Stimulated activated CD8-positive, alpha-beta memory T cell treated with anti-CD3 and anti-CD28 coated beads, Interleukin-15, amount 100 ng/mL, for 4 hours (primary cell): Measurements from ENCODE around the gene TRAIP.

Experiments
- DNase-seq, 2 donors: peaks; one replicate each; pipeline ENCODE4 v3.0.0-alpha.2; 2020; ENCODE audit warnings: low read depth in 2 of 2

TRAIP gene

DNA sequence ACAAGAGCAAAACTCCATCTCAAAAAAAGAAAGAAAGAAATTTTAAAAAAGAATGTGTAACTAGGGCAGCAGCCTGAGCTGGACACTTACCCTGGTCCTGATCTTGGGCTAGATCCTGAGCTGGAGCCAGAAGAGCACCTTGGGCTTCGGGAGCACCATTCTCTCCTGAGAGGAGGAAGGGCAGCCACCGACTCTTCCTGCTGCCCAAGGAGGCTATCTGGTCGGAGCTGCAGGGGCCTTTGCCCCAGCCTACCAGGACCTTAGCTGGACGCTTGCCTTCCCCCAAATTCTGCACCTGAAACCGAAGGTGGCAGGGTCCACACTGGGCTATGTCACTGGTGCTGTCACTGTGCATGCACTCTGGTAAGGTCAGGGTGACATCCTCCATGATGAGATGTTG is 20.2 kb upstream of the TRAIP start:
- no peak for DNase-seq

GRCh38 chr3:49873623-49874022 is 17.3 kb upstream of the TRAIP start:
- DNase-seq: no peak

GRCh38 chr3:49872801-49873281 is 16.5 kb upstream of the TRAIP start:
- DNase-seq: no peak

GRCh38 chr3:49871531-49872153 is 15.3 kb upstream of the TRAIP start:
- DNase-seq: no peak

- no peak for DNase-seq
Measured at GRCh38 chr3:49869525-49870126, 13.3 kb upstream of the TRAIP start, which contains the start of gene CAMKV. Gene CAMKV (minus strand): TSS chr3:49869906. CDS start chr3:49862388, 7,518 bp downstream.

GRCh38 chr3:49868862-49869466 is 12.6 kb upstream of the TRAIP start:
- no peak for DNase-seq

GRCh38 chr3:49867871-49868321 is 11.5 kb upstream of the TRAIP start:
- DNase-seq: no peak

DNA sequence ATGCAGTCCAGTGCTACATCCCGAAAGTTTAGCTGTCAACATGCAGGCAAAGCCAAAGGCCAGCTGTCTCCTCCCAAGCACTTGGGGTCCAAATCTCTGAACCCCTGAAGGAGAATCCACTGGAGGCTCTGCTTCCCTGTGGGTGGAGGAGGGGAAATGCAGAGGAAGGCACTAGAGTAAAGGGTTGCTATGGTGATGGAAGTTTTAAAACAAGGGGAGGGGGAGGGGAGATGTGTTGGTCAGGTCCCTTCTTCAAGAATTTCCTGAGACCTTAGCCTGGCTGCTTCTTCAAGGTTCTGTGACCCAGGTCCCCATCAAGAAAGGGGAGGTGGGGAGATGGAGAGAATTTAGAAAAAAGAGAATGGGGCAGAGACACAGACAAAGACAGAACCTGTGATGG is 11.0 kb upstream of the TRAIP start:
- no peak for DNase-seq

DNA sequence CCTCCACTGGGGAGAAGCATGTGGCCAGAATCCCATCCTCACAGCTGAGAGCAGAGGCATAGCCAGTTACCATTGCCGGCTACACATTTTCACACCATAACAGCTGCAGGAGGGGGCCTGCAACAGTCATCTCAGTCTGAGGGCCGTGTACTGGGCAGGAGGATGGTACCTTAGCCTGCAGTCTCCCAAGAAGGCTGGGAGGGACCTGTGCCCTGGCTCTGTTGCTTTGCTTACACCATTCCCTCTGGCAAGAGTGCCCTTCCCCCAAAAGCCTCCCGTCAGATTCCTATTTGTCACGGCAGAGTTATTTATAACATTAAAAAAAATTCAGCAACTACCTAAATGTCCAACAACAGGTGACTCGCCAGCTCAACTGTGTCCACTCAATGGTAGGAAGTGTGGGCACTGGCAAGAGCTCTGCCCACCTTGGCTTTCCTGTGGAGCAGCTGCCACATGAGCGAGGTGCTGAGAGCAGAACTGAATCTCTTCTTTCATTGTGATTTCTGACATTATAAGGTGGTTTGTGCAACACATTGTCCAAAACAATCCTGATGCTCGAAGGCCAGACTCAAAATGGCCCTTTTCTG is 8.9 kb upstream of the TRAIP start:
- no peak for DNase-seq

GRCh38 chr3:49864505-49864904 is 8.1 kb upstream of the TRAIP start:
- DNase-seq: no peak

- DNase-seq: no peak
Measured at GRCh38 chr3:49859576-49860305, 3.4 kb upstream of the TRAIP start.

DNA sequence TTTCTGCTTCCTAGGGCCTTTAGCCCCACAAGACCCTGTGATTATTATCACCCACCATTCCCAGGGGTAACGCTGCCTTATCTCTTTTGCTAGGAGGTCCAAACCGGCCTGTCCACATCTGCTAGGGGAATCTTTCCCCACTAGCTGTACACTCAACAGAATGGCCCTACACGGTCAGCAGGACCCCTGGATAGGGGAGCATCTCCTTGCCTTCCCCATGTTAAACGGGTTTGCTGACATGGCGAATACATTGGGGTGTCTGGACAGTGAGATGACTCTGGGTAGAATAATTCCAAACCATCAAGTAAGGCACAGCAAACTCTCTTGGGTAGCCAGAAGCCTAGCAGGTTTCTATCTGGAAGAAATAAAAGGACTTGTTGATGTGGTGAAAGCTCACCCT is 702 bp downstream of the TRAIP start:
- no peak for DNase-seq

DNA sequence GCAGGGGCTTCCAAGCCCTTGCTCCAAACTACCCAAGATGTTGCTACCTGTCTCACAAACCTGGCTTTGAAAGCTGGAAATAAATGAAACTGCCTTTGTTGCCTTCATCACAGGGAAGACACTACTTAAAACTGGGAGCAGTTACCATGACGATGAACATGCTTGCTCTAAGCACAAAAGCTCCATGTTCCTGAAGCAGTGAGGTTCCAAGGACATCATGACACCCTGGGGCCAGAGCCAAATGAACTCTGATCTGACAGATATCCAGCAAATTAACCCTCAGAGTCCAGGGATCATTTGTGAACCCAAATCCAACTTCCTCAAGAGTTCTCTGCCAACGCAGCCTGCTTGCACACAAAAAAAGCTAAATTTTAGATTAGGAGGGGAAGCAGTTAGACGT is 10.7 kb downstream of the TRAIP start:
- DNase-seq: no peak

DNA sequence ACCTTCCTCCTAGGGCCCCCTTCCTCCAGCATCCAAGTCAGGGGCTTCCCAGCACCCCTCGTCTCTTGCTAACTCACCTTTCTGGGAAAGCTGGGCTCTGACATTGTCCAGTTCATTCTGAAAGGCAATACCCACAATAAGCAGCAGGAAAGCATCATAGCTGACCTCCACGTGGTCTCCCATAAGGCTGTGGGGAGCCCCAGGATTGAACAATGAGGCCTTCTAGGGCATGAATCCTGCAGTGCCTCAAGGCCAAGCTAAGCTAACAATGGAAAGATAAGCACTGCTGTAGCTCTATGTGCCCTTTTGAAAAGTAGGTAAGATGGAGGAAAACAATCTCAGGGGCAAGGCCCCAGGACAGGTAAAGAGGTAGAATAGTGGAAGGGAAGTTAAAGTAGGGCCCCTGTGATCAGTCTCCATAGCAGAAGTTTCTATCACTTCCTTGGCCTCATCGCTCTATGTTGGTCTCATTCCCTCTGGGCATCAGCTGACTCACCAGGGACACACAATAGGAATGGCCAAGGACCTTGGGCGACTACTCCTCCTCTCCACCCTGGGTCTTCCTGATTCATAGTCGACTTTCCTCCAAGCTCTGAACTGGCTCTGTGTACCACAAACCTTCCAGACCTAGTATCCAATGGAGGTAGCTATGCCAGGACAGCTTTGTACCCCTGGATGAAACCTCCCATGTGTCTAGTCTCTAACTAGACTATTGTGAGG is 11.7 kb downstream of the TRAIP start:
- DNase-seq: no peak

- no peak for DNase-seq
Measured at GRCh38 chr3:49842843-49843517, 13.4 kb downstream of the TRAIP start.

- no peak for DNase-seq
Measured at GRCh38 chr3:49841806-49842205, 14.6 kb downstream of the TRAIP start.

GRCh38 chr3:49841126-49841696 is 15.2 kb downstream of the TRAIP start:
- DNase-seq: no peak

DNA sequence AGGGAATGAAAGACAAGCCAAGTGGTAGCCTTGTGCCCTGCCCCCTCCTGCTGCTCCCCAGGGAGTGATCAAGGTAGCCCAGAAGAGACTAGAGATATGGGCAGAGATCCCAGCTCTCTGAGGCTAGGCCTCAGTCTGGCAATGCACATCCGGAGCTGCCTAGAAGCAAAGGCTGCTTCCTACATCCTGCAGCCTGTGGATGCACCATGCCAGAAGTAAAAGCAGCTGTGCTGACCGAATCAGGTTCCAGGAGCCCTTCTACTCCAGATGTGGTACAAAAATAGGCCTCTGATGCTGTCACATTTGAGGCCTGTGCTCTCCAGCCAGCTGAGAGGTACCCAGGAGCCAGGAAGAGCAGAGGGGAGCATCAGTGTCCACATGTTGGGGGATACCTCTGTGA is 16.0 kb downstream of the TRAIP start:
- DNase-seq: no peak

- DNase-seq: peak; percentile 42 to 64
Measured at GRCh38 chr3:49839193-49839809, 17.1 kb downstream of the TRAIP start.

DNA sequence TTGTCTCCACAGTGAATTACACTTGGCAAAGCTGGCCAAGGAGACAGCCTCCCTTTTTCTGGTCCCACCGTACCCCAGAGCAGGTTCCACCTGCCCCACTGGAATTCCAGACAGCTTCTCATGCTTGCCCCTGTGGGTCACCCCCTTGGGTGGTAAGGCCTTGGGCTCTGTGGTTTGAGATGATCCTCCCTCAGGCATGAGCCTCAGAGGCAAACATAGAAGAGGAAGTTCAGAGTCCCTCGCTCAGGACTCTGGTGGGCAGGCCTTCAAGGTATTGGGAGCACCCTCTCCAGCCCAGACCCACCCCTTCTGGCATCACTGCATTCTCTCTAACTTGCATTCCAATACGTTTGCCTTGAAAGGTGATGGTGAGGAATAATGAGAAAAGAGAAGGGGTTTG is 25.0 kb downstream of the TRAIP start:
- no peak for DNase-seq
